Keratinocyte (primary cell): Measurements from ENCODE around the gene DGKH. TPM values are rescaled to one million over a fixed set of nuclear protein-coding genes. Genes with fewer than 3 reads are reported as not detected.

ENCODE experiments used
- DNase-seq: peaks from one replicate; pipeline ENCODE4 v3.0.0-alpha.2; 2011; ENCODE audit warnings: low read depth, missing footprints, low spot score
- FAIRE-seq: peaks from 2 replicates; lab custom pipeline; 2011; peaks lifted over from hg19 to GRCh38; lab: Jason Lieb, UNC
- H2AFZ ChIP-seq: 2 replicates; pipeline ENCODE4 v1.6.0; 2012; ENCODE audit warnings: low read length, control low read depth, inconsistent platforms; ENCODE audit not compliant: control insufficient read depth
- H3K27ac ChIP-seq: 2 replicates; pipeline ENCODE4 v1.5.1; 2011; ENCODE audit warnings: low read length; ENCODE audit not compliant: control insufficient read depth, insufficient read depth
- H3K27me3 ChIP-seq: 3 replicates; pipeline ENCODE4 v1.6.0; 2011; ENCODE audit warnings: low read length; ENCODE audit not compliant: control insufficient read depth, insufficient read depth; ENCODE audit errors: extremely low read depth
- H3K36me3 ChIP-seq, 2 experiments: 2 replicates in 1 of 2; 3 replicates in 1 of 2; pipeline ENCODE4 v1.5.1; 2011; ENCODE audit warnings: low read length in 2 of 2, mild to moderate bottlenecking in 1 of 2; ENCODE audit not compliant: control insufficient read depth in 2 of 2, insufficient read depth in 2 of 2; ENCODE audit errors: extremely low read depth in 1 of 2
- H3K4me1 ChIP-seq: 3 replicates; pipeline ENCODE4 v1.5.1; 2011; ENCODE audit warnings: low read length; ENCODE audit not compliant: control insufficient read depth, insufficient read depth; ENCODE audit errors: extremely low read depth
- H3K4me2 ChIP-seq: 3 replicates; pipeline ENCODE4 v1.6.0; 2011; ENCODE audit warnings: low read depth, low read length; ENCODE audit not compliant: control insufficient read depth, insufficient read depth; ENCODE audit errors: extremely low read depth
- H3K4me3 ChIP-seq, 3 experiments: fragments of 200-600 bp in 1 of 3; sonication (generic) in 1 of 3; 2 replicates in 2 of 3; 3 replicates in 1 of 3; pipeline ENCODE4 v1.5.1; 2011 to 2016; ENCODE audit warnings: low read length in 3 of 3, mild to moderate bottlenecking in 3 of 3, control low read depth in 2 of 3, inconsistent platforms in 1 of 3, low read depth in 1 of 3, mixed read lengths in 1 of 3, mixed run types in 1 of 3, moderate library complexity in 1 of 3; ENCODE audit not compliant: control insufficient read depth in 2 of 3, insufficient read depth in 2 of 3; ENCODE audit errors: extremely low read depth in 1 of 3
- H3K79me2 ChIP-seq: 2 replicates; pipeline ENCODE4 v1.6.0; 2012; ENCODE audit warnings: low read length; ENCODE audit not compliant: control insufficient read depth, insufficient read depth
- H3K9ac ChIP-seq: 3 replicates; pipeline ENCODE4 v1.6.0; 2011; ENCODE audit warnings: low read length; ENCODE audit not compliant: control insufficient read depth, insufficient read depth; ENCODE audit errors: extremely low read depth
- H3K9me1 ChIP-seq: 3 replicates; pipeline ENCODE4 v1.6.0; 2011; ENCODE audit warnings: low read length; ENCODE audit not compliant: control insufficient read depth, insufficient read depth; ENCODE audit errors: extremely low read depth
- H3K9me3 ChIP-seq: 2 replicates; pipeline ENCODE4 v1.5.1; 2012; ENCODE audit warnings: low read depth, low read length; ENCODE audit not compliant: control insufficient read depth
- H4K20me1 ChIP-seq: 3 replicates; pipeline ENCODE4 v1.6.0; 2011; ENCODE audit warnings: low read length; ENCODE audit not compliant: control insufficient read depth, insufficient read depth; ENCODE audit errors: extremely low read depth
- CTCF ChIP-seq, 3 experiments: IDR thresholded peaks in 1 of 3; conservative IDR thresholded peaks in 1 of 3; optimal IDR thresholded peaks in 1 of 3; 2 replicates in 2 of 3; 3 replicates in 1 of 3; pipeline versions ENCODE3 to v1.5.1; 2011; ENCODE audit warnings: low read length in 3 of 3, mild to moderate bottlenecking in 3 of 3, moderate library complexity in 2 of 3, control low read depth in 1 of 3, inconsistent platforms in 1 of 3; ENCODE audit not compliant: insufficient read depth in 2 of 3; ENCODE audit errors: extremely low read depth in 1 of 3
- EZH2 ChIP-seq: IDR thresholded peaks from one replicate; pipeline ENCODE4 v1.6.1; 2012; ENCODE audit warnings: inconsistent platforms, mild to moderate bottlenecking, low read length, moderate library complexity
- dilution Hi-C: fragments of 300-500 bp; cut with MboI; formaldehyde crosslinking; loops from one replicate; pipeline ENCODE4 v1.7.0; 2020; ENCODE audit warnings: low sequenced_read_pairs; ENCODE audit not compliant: extremely low pct_ligation_motif_present
- polyA plus RNA-seq, 5 experiments: library from polyadenylated mRNA; depleted of rRNA in 3 of 5; stranded (reverse) in 3 of 5; stranded (forward) in 1 of 5; unstranded in 1 of 5; fragments of >200 nt; gene quantifications; 1 replicate in 1 of 5; 2 replicates in 3 of 5; 3 replicates in 1 of 5; pipeline versions ENCODE4 v1.2.1 to v1.2.3, GENCODE V29; 2011 to 2012; ENCODE audit warnings: missing spikeins in 2 of 5, low read depth in 1 of 5, low replicate concordance in 1 of 5

Gene DGKH
- polyA plus RNA-seq, 1 donor (not counting 4 experiments of a cell fraction or from before 2014, with no cell fraction given) = 12.8 TPM

- DNase-seq (no peak), FAIRE-seq (no peak)
- TF ChIP-seq EZH2 (no peak), CTCF (optimal IDR thresholded peaks at IDR 0.05 in 1 of 3, IDR thresholded peaks at IDR 0.05 in 1 of 3, conservative IDR thresholded peaks at IDR 0.05 in 1 of 3; ENCODE audit: extremely low read depth in 1 of 3, insufficient read depth in 2 of 3, low read length in 3 of 3) (no peak)
- Histone ChIP-seq H4K20me1 (no peaks in the 10 kb centered on the region), H3K9ac (no peak overlapping the region), H3K27ac (no peak overlapping the region), H3K27me3 (no peaks in the 10 kb centered on the region), H3K4me1 (no peaks in the 10 kb centered on the region), H3K4me3 (no peak overlapping the region), H3K79me2 (no peaks in the 10 kb centered on the region), H3K36me3 (peaks cover 18% of the 10 kb centered on the region in 2 experiments), H2AFZ (no peak overlapping the region), H3K9me3 (no peaks in the 10 kb centered on the region), H3K9me1 (no peaks in the 10 kb centered on the region), H3K4me2 (no peak overlapping the region)
- dilution Hi-C loops = no loop called here
These were observed 126.1 kb downstream of the DGKH start for GRCh38 chr13:42174344-42175162.

DNA sequence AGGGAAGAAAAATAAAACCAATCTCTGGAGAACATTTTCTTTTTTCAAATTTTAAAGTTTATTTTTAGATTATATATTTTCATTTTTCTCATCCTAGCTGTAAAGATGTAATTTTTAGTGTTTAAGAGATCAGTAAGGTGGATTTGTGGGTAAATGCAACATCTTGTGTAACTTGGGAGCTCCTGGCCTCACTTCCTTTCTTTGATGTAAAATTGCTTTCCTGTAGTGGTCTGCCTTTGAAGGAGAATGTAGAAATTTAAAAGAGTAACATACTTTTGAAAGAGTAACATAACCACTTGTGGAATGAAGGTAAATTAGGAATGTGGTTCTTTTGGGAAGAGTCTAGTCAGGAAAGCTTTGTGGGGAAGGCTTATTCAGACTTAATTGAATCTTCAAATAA, 127.8 kb downstream of the DGKH start:
- Histone ChIP-seq H2AFZ (no peak overlapping the region), H3K4me1 (no peaks in the 10 kb centered on the region), H3K27me3 (no peaks in the 10 kb centered on the region), H4K20me1 (no peaks in the 10 kb centered on the region), H3K4me3 (no peak overlapping the region), H3K9ac (no peak overlapping the region), H3K9me1 (no peaks in the 10 kb centered on the region), H3K9me3 (no peaks in the 10 kb centered on the region), H3K79me2 (no peaks in the 10 kb centered on the region), H3K36me3 (peaks cover 17 to 22% of the 10 kb centered on the region in 2 experiments), H3K27ac (no peak overlapping the region), H3K4me2 (no peak overlapping the region)
- no peak for TF ChIP-seq EZH2
- no peak for TF ChIP-seq CTCF (optimal IDR thresholded peaks at IDR 0.05 in 1 of 3, IDR thresholded peaks at IDR 0.05 in 1 of 3, conservative IDR thresholded peaks at IDR 0.05 in 1 of 3; ENCODE audit: extremely low read depth in 1 of 3, insufficient read depth in 2 of 3, low read length in 3 of 3)
- FAIRE-seq (no peak), DNase-seq (no peak)
- dilution Hi-C loops = no loop called here
